ENCODE data around the gene PGLYRP3. TPM values are rescaled to one million over a fixed set of nuclear protein-coding genes. Genes with fewer than 3 reads are reported as not detected.

Gene PGLYRP3
- total RNA-seq, 1 donor from 2014 or later = not detected

DNA sequence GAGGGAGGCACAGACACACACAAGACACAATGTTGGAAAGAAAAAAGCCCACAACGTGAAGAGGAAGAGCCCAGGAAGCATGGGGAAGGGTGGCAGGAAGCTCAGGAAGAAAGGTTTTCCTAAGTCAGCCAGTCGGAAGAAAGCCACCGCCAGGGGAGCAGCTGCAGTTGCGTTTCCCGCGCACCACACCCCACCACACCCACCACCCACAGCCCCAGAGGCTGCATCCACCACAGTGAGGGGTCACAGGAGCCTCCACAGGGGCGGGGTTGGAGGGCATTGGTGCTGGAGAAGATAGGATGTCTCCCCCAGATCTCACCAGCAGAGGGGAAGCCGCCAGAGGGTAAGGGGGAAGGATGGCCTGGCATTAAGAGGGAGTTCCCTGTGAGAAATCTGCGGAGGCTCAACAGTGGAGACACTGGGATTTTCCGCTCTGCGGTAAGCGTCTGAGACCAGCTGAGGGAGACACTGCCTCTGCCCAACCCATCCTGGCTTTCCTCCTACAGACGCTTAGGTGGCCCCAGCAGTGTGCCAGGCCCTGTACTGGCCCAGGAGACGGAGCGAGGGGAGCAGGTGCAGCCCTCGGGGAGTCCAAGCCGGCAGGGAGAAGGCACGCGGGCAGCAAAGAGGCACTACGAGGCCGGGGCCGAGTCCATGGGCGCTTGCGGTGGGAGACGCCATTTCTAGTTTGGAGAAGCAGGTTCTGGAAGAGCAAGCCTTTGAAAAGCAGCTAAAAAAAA, 19.8 kb downstream of the PGLYRP3 start:
- Mint-ChIP-seq H3K9me3 (no peaks in the 10 kb centered on the region), H3K27me3 (ENCODE audit: insufficient read depth) (peaks cover 3% of the 10 kb centered on the region), H3K36me3 (ENCODE audit: low read depth) (no peaks in the 10 kb centered on the region), H3K4me1 (ENCODE audit: low read depth) (peaks cover 16% of the 10 kb centered on the region), H3K4me3 (no peak overlapping the region), H3K27ac (no peak overlapping the region)
- intact Hi-C loops (cut with micrococcal nuclease) = no loop called here
- DNase-seq (ENCODE audit: low spot score) = no peak

- peaks cover 16% of the 10 kb centered on the region for H3K4me1 Mint-ChIP-seq (ENCODE audit: low read depth)
- H3K27me3 Mint-ChIP-seq (ENCODE audit: insufficient read depth) = no peaks in the 10 kb centered on the region
- no peaks in the 10 kb centered on the region for H3K36me3 Mint-ChIP-seq (ENCODE audit: low read depth)
- no peak overlapping the region for H3K27ac Mint-ChIP-seq
- intact Hi-C loops (cut with micrococcal nuclease) = no loop called here
- no peak for DNase-seq (ENCODE audit: low spot score)
- H3K9me3 Mint-ChIP-seq = no peaks in the 10 kb centered on the region
- H3K4me3 Mint-ChIP-seq = no peak overlapping the region
These were observed 20.6 kb downstream of the PGLYRP3 start for GRCh38 chr1:153292185-153292584.

DNA sequence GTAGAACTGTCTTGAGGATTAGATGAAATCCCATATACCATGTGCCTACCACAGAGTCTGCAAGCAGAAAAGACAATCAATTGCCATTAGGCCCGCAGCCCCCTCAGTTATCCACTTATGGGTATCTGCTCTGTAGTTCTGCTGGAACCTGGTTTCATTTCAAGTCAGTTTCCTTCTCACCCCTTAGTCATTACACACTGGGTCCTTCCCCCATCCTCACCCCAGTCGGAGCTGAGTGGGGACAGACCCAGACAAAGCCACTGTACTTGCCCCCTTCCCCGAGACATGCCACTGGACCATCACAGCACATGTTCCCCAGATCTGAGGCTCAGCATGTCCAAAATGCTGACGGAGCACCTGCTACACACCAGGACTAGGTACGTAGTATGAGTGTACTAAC, 21.2 kb downstream of the PGLYRP3 start:
- Mint-ChIP-seq H3K4me3 (no peak overlapping the region), H3K4me1 (ENCODE audit: low read depth) (peaks cover 16% of the 10 kb centered on the region), H3K27ac (no peak overlapping the region), H3K36me3 (ENCODE audit: low read depth) (no peaks in the 10 kb centered on the region), H3K9me3 (no peaks in the 10 kb centered on the region), H3K27me3 (ENCODE audit: insufficient read depth) (no peaks in the 10 kb centered on the region)
- intact Hi-C loops (cut with micrococcal nuclease) = no loop called here
- DNase-seq (ENCODE audit: low spot score) = no peak

GRCh38 chr1:153288634-153289275, 24.0 kb downstream of the PGLYRP3 start:
- no peak overlapping the region for H3K4me3 Mint-ChIP-seq
- H3K27ac Mint-ChIP-seq = no peak overlapping the region
- H3K4me1 Mint-ChIP-seq (ENCODE audit: low read depth) = peaks cover 11% of the 10 kb centered on the region
- H3K36me3 Mint-ChIP-seq (ENCODE audit: low read depth) = no peaks in the 10 kb centered on the region
- intact Hi-C loops (cut with micrococcal nuclease) = no loop called here
- H3K27me3 Mint-ChIP-seq (ENCODE audit: insufficient read depth) = no peaks in the 10 kb centered on the region
- no peaks in the 10 kb centered on the region for H3K9me3 Mint-ChIP-seq
- no peak for DNase-seq (ENCODE audit: low spot score)

- Mint-ChIP-seq H3K9me3 (no peaks in the 10 kb centered on the region), H3K4me3 (no peak overlapping the region), H3K27ac (no peak overlapping the region), H3K4me1 (ENCODE audit: low read depth) (no peaks in the 10 kb centered on the region), H3K27me3 (ENCODE audit: insufficient read depth) (peaks cover 27% of the 10 kb centered on the region), H3K36me3 (ENCODE audit: low read depth) (no peaks in the 10 kb centered on the region)
- intact Hi-C loops (cut with micrococcal nuclease) = loop anchor here (5.0 kb wide), 1 partner anchor 411 kb away; no protein-coding TSS in a partner anchor
- no peak for DNase-seq (ENCODE audit: low spot score)
These were observed 34.9 kb downstream of the PGLYRP3 start for GRCh38 chr1:153277852-153278251.

DNA sequence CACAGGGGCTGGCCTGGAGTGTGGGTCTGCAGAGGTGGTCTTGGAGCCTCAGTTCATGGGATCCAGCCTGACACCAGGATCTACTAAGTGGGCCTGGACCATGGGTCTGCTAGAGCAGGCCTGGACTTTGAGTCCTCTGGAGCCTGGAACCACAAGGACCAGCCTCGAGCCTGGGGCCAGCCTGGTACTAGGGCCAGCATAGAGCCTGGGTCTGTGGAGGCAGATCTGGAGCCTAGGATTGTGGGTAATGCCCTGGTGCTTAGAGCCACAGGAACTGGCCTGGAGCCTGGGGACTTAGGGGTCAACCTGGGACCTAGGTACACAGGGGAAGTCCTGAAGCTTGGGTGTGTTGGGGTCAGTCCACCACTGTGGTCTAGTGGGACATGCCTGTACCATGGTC, 40.6 kb downstream of the PGLYRP3 start:
- Mint-ChIP-seq H3K4me1 (ENCODE audit: low read depth) (no peaks in the 10 kb centered on the region), H3K36me3 (ENCODE audit: low read depth) (no peaks in the 10 kb centered on the region), H3K27me3 (ENCODE audit: insufficient read depth) (peaks cover 31% of the 10 kb centered on the region), H3K4me3 (no peak overlapping the region), H3K9me3 (no peaks in the 10 kb centered on the region), H3K27ac (no peak overlapping the region)
- intact Hi-C loops (cut with micrococcal nuclease) = no loop called here
- no peak for DNase-seq (ENCODE audit: low spot score)

GRCh38 chr1:153271711-153272110, 41.0 kb downstream of the PGLYRP3 start:
- Mint-ChIP-seq H3K27me3 (ENCODE audit: insufficient read depth) (peaks cover 32% of the 10 kb centered on the region), H3K4me3 (no peak overlapping the region), H3K27ac (no peak overlapping the region), H3K36me3 (ENCODE audit: low read depth) (no peaks in the 10 kb centered on the region), H3K4me1 (ENCODE audit: low read depth) (no peaks in the 10 kb centered on the region), H3K9me3 (no peaks in the 10 kb centered on the region)
- DNase-seq (ENCODE audit: low spot score) = no peak
- intact Hi-C loops (cut with micrococcal nuclease) = no loop called here

- H3K27ac Mint-ChIP-seq = no peak overlapping the region
- H3K9me3 Mint-ChIP-seq = no peaks in the 10 kb centered on the region
- intact Hi-C loops (cut with micrococcal nuclease) = no loop called here
- H3K27me3 Mint-ChIP-seq (ENCODE audit: insufficient read depth) = peaks cover 67% of the 10 kb centered on the region
- H3K36me3 Mint-ChIP-seq (ENCODE audit: low read depth) = peaks cover 1% of the 10 kb centered on the region
- H3K4me3 Mint-ChIP-seq = no peak overlapping the region
- peaks cover 23% of the 10 kb centered on the region for H3K4me1 Mint-ChIP-seq (ENCODE audit: low read depth)
- no peak for DNase-seq (ENCODE audit: low spot score)
These were observed 47.3 kb downstream of the PGLYRP3 start for GRCh38 chr1:153265457-153265856.

GRCh38 chr1:153262462-153263157, 50.1 kb downstream of the PGLYRP3 start:
- Mint-ChIP-seq H3K4me3 (peak overlapping the region; percentile 8), H3K9me3 (no peaks in the 10 kb centered on the region)

DNA sequence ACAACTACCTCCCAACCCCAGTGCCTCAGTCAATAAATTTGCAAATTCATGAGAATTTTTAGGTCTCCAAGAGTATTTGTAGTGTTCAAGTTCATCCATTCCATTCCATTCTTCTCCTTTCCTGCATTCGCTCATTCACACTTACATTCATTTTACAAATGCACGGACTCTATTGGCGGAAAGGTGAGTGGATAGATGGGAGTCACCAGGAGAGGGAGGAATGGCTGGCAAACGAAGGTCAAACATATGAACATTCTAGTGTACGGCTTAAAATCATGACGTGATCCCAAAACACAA, 50.7 kb downstream of the PGLYRP3 start:
- Mint-ChIP-seq H3K9me3 (no peaks in the 10 kb centered on the region), H3K4me1 (ENCODE audit: low read depth) (peaks cover 27% of the 10 kb centered on the region), H3K27ac (peak overlapping the region; percentile 8), H3K4me3 (peak overlapping the region; percentile 34), H3K36me3 (ENCODE audit: low read depth) (peaks cover 3% of the 10 kb centered on the region), H3K27me3 (ENCODE audit: insufficient read depth) (peaks cover 68% of the 10 kb centered on the region)
- intact Hi-C loops (cut with micrococcal nuclease) = no loop called here
- no peak for DNase-seq (ENCODE audit: low spot score)

More at GRCh38 chr1:153262462-153263157, 50.1 kb downstream of the PGLYRP3 start:
- no peak overlapping the region for H3K27ac Mint-ChIP-seq
- peaks cover 27% of the 10 kb centered on the region for H3K4me1 Mint-ChIP-seq (ENCODE audit: low read depth)
- peaks cover 72% of the 10 kb centered on the region for H3K27me3 Mint-ChIP-seq (ENCODE audit: insufficient read depth)
- intact Hi-C loops (cut with micrococcal nuclease) = no loop called here
- peaks cover 3% of the 10 kb centered on the region for H3K36me3 Mint-ChIP-seq (ENCODE audit: low read depth)
- DNase-seq (ENCODE audit: low spot score) = no peak

DNA sequence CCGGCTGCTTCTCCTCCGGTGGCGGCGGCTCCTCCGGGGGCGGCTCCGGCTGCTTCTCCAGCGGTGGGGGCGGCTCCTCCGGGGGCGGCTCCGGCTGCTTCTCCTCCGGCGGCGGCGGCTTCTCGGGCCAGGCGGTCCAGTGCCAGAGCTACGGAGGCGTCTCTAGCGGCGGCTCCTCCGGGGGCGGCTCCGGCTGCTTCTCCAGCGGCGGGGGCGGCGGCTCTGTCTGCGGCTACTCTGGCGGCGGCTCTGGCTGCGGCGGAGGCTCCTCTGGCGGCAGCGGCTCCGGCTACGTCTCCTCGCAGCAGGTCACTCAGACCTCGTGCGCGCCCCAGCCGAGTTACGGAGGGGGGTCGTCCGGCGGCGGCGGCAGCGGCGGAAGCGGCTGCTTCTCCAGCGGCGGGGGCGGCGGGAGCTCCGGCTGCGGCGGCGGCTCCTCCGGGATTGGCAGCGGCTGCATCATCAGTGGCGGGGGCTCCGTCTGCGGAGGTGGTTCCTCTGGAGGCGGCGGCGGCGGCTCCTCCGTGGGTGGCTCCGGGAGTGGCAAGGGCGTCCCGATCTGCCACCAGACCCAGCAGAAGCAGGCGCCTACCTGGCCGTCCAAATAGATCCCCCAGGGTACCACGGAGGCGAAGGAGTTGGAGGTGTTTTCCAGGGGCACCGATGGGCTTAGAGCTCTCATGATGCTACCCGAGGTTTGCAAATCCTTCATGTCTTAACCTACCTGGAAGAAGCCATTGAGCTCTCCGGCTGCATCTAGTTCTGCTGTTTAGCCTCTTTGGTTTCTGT, 51.3 kb downstream of the PGLYRP3 start:
- Mint-ChIP-seq H3K4me1 (ENCODE audit: low read depth) (peaks cover 27% of the 10 kb centered on the region), H3K9me3 (no peaks in the 10 kb centered on the region), H3K4me3 (peak overlapping the region; percentile 34), H3K36me3 (ENCODE audit: low read depth) (peaks cover 3% of the 10 kb centered on the region), H3K27ac (no peak overlapping the region), H3K27me3 (ENCODE audit: insufficient read depth) (peaks cover 63% of the 10 kb centered on the region)
- DNase-seq (ENCODE audit: low spot score) = no peak
- intact Hi-C loops (cut with micrococcal nuclease) = no loop called here

DNA sequence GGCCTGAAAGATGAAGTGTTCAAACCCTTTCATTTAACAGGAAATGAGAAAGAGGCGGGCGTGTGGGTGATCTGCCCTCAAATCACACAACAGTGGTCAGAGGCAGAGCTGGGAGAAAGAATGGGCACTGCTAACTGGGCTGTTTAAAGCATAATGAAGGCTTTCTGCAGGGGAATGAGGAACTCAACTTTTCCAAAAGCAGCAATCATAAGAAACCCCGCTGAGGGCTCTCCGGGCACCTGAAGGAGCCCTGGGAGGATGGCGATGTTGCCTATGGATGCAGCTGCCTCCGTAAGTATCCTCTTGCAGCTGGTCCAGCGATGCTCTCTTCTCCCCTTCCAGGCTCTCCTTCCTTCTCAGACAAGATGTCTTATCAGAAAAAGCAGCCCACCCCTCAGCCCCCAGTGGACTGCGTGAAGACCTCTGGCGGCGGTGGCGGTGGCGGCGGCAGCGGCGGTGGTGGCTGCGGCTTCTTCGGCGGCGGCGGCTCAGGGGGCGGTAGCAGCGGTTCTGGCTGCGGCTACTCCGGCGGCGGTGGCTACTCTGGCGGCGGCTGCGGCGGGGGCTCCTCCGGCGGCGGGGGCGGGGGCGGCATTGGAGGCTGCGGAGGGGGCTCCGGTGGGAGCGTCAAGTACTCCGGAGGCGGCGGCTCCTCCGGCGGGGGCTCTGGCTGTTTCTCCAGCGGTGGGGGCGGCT, 52.0 kb downstream of the PGLYRP3 start:
- DNase-seq (ENCODE audit: low spot score) = no peak
- Mint-ChIP-seq H3K36me3 (ENCODE audit: low read depth) (peaks cover 3% of the 10 kb centered on the region), H3K9me3 (no peaks in the 10 kb centered on the region), H3K27me3 (ENCODE audit: insufficient read depth) (peaks cover 61% of the 10 kb centered on the region), H3K4me3 (peak overlapping the region; percentile 15), H3K27ac (peak overlapping the region; percentile 50), H3K4me1 (ENCODE audit: low read depth) (peaks cover 27% of the 10 kb centered on the region)
- intact Hi-C loops (cut with micrococcal nuclease) = no loop called here
